ENCODE results near the gene KAZALD1. TPM values are rescaled to one million over a fixed set of nuclear protein-coding genes. Genes with fewer than 3 reads are reported as not detected.

The KAZALD1 gene
- total RNA-seq, 1 experiment from 2014 or later = 16.0 TPM

DNA sequence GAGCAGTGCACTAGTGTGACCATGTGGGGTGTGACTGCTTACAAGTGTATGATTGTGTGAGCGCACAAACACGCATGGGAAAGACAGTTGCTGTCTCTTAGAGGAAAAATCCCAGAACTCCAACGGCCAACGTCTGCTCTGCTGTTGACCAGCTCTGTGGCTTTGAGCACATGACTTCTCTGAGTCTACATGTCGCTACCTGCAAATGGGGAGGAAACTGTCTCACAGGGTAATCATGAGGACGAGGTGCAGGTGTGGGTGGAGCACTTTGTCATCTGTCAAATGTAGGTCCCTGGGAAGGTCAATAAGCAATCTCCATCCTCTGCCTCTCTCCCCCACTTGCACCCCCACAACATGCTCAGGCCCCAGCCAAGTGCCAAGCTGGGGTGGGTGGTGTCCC lies 38.1 kb downstream of the KAZALD1 start:
- no peak for DNase-seq (ENCODE audit: low read depth, low spot score)
- Histone ChIP-seq H3K79me2 (ENCODE audit: insufficient read depth, low read length) (no peaks in the 10 kb centered on the region), H3K27ac (ENCODE audit: low read depth, low read length) (no peak overlapping the region), H2AFZ (ENCODE audit: low read depth, low read length, poor library complexity, severe bottlenecking) (no peak overlapping the region), H3K9ac (ENCODE audit: low read length) (no peak overlapping the region), H3K27me3 (ENCODE audit: insufficient read depth, low read length) (peaks cover 6% of the 10 kb centered on the region; the same call in 1 of the 2 replicates), H3K9me2 (ENCODE audit: insufficient read depth) (no peaks in the 10 kb centered on the region), H3K4me3 (replicated peaks in 1 of 2; ENCODE audit: low read depth in 1 of 2, low read length in 2 of 2) (no peak overlapping the region), H3K9me3 (ENCODE audit: control insufficient read depth in 1 of 2, insufficient read depth in 1 of 2, low read depth in 1 of 2, low read length in 2 of 2) (no peaks in the 10 kb centered on the region), H3K4me1 (ENCODE audit: control insufficient read depth in 1 of 2, insufficient read depth in 2 of 2, low read length in 2 of 2) (peaks cover 0 to 13% of the 10 kb centered on the region in 2 experiments; a peak in 2 of 4 replicates), H4K20me1 (ENCODE audit: insufficient read depth) (no peaks in the 10 kb centered on the region), H3K36me3 (ENCODE audit: control insufficient read depth in 1 of 2, insufficient read depth in 2 of 2, low read length in 2 of 2) (no peaks in the 10 kb centered on the region), H3K4me2 (ENCODE audit: low read length) (no peak overlapping the region)
- POLR2A ChIA-PET = no interaction called here
- intact Hi-C loops (cut with micrococcal nuclease) = no loop called here
- RAD21 ChIA-PET (ENCODE audit: low non-redundant PET in 1 of 2, low total read pairs in 2 of 2, uncharacterized antibody in 2 of 2, unreplicated experiment in 2 of 2) = no interaction called here
- no TSS peak for BruUV-seq (replicated peaks)
- TF ChIP-seq, protein P1, sequence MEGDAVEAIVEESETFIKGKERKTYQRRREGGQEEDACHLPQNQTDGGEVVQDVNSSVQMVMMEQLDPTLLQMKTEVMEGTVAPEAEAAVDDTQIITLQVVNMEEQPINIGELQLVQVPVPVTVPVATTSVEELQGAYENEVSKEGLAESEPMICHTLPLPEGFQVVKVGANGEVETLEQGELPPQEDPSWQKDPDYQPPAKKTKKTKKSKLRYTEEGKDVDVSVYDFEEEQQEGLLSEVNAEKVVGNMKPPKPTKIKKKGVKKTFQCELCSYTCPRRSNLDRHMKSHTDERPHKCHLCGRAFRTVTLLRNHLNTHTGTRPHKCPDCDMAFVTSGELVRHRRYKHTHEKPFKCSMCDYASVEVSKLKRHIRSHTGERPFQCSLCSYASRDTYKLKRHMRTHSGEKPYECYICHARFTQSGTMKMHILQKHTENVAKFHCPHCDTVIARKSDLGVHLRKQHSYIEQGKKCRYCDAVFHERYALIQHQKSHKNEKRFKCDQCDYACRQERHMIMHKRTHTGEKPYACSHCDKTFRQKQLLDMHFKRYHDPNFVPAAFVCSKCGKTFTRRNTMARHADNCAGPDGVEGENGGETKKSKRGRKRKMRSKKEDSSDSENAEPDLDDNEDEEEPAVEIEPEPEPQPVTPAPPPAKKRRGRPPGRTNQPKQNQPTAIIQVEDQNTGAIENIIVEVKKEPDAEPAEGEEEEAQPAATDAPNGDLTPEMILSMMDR (IDR thresholded peaks at IDR 0.05 in 2 of 3, conservative IDR thresholded peaks at IDR 0.05 in 1 of 3; ENCODE audit: borderline replicate concordance in 1 of 3, insufficient read depth in 1 of 3, low read depth in 2 of 3, low read length in 2 of 3) = no peak
- no peak for TF ChIP-seq SP1 (IDR thresholded peaks at IDR 0.05; ENCODE audit: low read depth)
- no peak for ATAC-seq
- CTCF ChIA-PET = interaction anchor here (9.5 kb wide), 1 partner anchor 42 kb away, joined by 414 read pairs; no protein-coding TSS in a partner anchor

DNA sequence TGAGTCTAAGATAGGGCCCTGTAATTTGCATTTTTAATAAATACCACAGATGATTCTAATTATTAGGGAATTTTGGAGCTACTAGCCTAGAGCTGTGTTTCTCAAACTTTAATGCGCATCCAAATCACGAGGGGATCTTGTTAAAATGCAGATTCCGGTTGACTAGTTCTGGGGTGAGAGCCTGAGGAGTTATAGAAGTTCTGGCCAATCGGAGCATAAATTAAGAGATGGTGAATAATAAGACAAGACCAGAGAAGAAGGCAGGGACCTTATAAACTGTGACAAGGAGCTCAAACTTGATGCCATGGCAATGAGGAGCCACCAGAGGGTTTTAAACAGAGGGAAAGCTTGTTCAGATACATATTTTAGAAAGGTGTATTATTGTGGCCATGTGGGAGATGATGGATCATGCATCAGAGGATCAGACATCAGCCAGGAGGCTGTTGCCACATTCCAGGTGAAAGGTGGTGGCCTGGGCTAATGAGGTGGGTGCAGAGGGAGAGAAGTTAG lies 39.6 kb downstream of the KAZALD1 start:
- no peak for DNase-seq (ENCODE audit: low read depth, low spot score)
- H3K4me3 ChIP-seq (replicated peaks in 1 of 2; ENCODE audit: low read depth in 1 of 2, low read length in 2 of 2) = no peak overlapping the region
- H2AFZ ChIP-seq (ENCODE audit: low read depth, low read length, poor library complexity, severe bottlenecking) = no peak overlapping the region
- no TSS peak for BruUV-seq (replicated peaks)
- ChIA-PET POLR2A (no interaction called here), CTCF (interaction anchor here (0.6 to 2.2 kb wide), 6 partner anchors 10 to 58 kb away, joined by 3 to 33 read pairs (median 4); no protein-coding TSS in a partner anchor), RAD21 (ENCODE audit: low non-redundant PET in 1 of 2, low total read pairs in 2 of 2, uncharacterized antibody in 2 of 2, unreplicated experiment in 2 of 2) (interaction anchor here (0.6 to 1.1 kb wide), 3 partner anchors 41 to 80 kb away, joined by 3 to 5 read pairs (median 3); no protein-coding TSS in a partner anchor)
- intact Hi-C loops (cut with micrococcal nuclease) = no loop called here
- ATAC-seq = peak; percentile 53; the same call in 1 of the 2 replicates
- H3K27ac ChIP-seq (ENCODE audit: low read depth, low read length) = no peak overlapping the region
- H3K4me1 ChIP-seq (ENCODE audit: control insufficient read depth in 1 of 2, insufficient read depth in 2 of 2, low read length in 2 of 2) = no peaks in the 10 kb centered on the region
- no peak overlapping the region for H3K4me2 ChIP-seq (ENCODE audit: low read length)
- TF ChIP-seq CEBPB (IDR thresholded peaks at IDR 0.05; ENCODE audit: low read depth) = no peak
- TF ChIP-seq, protein P1 (IDR thresholded peaks at IDR 0.05 in 2 of 3, conservative IDR thresholded peaks at IDR 0.05 in 1 of 3; ENCODE audit: borderline replicate concordance in 1 of 3, insufficient read depth in 1 of 3, low read depth in 2 of 3, low read length in 2 of 3) = 0 out of 6 replicates have a peak, but pooled peaks of 1 of the 3 experiments have one; percentile 8
- no peaks in the 10 kb centered on the region for H3K9me2 ChIP-seq (ENCODE audit: insufficient read depth)
- H3K27me3 ChIP-seq (ENCODE audit: insufficient read depth, low read length) = peaks cover 6% of the 10 kb centered on the region; the same call in 1 of the 2 replicates
- H4K20me1 ChIP-seq (ENCODE audit: insufficient read depth) = no peaks in the 10 kb centered on the region
- H3K79me2 ChIP-seq (ENCODE audit: insufficient read depth, low read length) = no peaks in the 10 kb centered on the region
- no peaks in the 10 kb centered on the region for H3K9me3 ChIP-seq (ENCODE audit: control insufficient read depth in 1 of 2, insufficient read depth in 1 of 2, low read depth in 1 of 2, low read length in 2 of 2)
- no peaks in the 10 kb centered on the region for H3K36me3 ChIP-seq (ENCODE audit: control insufficient read depth in 1 of 2, insufficient read depth in 2 of 2, low read length in 2 of 2)
- no peak overlapping the region for H3K9ac ChIP-seq (ENCODE audit: low read length)

Data from HCT116 (cell line).